ENCODE measurements around the gene MXD1. TPM values are rescaled to one million over a fixed set of nuclear protein-coding genes. Genes with fewer than 3 reads are reported as not detected.

Gene MXD1
- total RNA-seq, 1 experiment from 2014 or later = 2.2 TPM

GRCh38 chr2:69952336-69953115, 37.6 kb downstream of the MXD1 start:
- DNase-seq (ENCODE audit: low spot score) = no peak

- no peak for DNase-seq (ENCODE audit: low spot score)
Observed at GRCh38 chr2:69954084-69954483, 39.2 kb downstream of the MXD1 start.

GRCh38 chr2:69955029-69955428, 40.1 kb downstream of the MXD1 start:
- no peak for DNase-seq (ENCODE audit: low spot score)

- no peak for DNase-seq (ENCODE audit: low spot score)
Observed at GRCh38 chr2:69956475-69956979, 41.6 kb downstream of the MXD1 start.

GRCh38 chr2:69957965-69958364, 43.1 kb downstream of the MXD1 start:
- DNase-seq (ENCODE audit: low spot score) = no peak

DNA sequence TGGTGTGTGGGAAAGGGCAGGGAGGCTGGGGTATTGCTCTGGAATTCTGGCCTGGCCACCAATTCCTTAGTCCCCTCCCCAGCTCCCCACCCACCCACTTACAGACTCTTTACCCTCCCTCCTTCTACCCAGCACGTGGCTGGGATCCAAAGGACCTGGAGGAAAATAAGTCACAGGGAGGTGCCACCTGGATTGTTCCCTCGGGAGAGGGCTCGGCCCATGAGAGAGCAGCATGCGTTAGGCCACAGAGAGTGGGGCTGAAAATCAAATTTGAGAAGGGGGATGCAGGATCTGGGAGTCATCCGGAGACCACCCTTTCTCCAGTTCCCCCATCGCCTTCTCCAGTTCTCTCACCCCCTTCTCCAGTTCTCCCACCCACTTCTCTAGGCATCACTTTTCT, 43.6 kb downstream of the MXD1 start:
- no peak for DNase-seq (ENCODE audit: low spot score)

GRCh38 chr2:69959425-69959824, 44.5 kb downstream of the MXD1 start:
- DNase-seq (ENCODE audit: low spot score) = no peak

DNA sequence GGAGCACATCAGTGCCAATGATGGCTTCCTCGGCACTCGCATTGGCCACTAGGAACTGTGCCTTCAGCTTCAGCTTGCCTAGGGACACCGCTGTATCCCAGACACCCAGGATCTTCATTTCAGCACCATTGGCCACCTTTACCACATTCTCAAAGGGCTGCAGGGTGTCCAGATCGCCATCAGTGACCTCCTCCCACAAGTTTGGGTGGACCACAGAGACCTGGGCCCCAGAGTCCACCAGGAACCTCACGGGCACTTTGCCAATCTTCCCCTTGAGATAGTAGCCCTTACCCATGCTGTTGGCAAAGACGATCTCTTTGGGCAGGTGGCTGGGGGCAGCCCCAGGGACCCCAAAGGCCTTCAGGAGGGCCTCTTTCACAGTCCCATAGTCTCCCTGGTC, 45.9 kb downstream of the MXD1 start:
- DNase-seq (ENCODE audit: low spot score) = no peak

DNA sequence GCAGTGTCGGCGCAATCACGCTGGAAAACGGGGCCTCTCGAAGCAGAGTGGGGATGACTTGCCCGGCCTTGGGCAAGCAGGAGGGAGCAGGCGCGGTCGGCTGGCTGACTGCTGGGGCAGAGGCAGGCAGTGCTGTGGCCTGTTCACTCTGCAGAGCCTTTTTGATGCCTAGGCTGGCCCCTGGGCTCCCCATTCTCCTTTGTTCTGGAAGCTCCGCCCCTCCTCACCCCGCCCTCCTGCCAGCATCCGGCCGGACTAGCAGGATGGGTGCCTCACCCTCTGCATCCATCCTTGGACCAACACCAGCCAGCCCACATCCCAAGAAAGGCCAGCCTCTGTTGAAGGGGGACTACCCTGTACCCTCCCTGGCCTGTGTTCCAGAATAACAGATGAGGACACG, 46.6 kb downstream of the MXD1 start, which contains the start of gene ASPRV1:
Gene ASPRV1, minus strand, starts transcription at position 136 of the 400 bp plus-strand sequence. CDS start 195 bp downstream, outside the sequence.
- DNase-seq (ENCODE audit: low spot score) = no peak

- DNase-seq (ENCODE audit: low spot score) = no peak
Observed at GRCh38 chr2:69962986-69963730, 48.2 kb downstream of the MXD1 start.

GRCh38 chr2:69964353-69964841, 49.5 kb downstream of the MXD1 start:
- DNase-seq (ENCODE audit: low spot score) = no peak

- DNase-seq (ENCODE audit: low spot score) = no peak
Observed at GRCh38 chr2:69965756-69966445, 51.0 kb downstream of the MXD1 start.

GRCh38 chr2:69966496-69966895, 51.6 kb downstream of the MXD1 start:
- DNase-seq (ENCODE audit: low spot score) = no peak

GRCh38 chr2:69968609-69969008, 53.7 kb downstream of the MXD1 start:
- no peak for DNase-seq (ENCODE audit: low spot score)

DNA sequence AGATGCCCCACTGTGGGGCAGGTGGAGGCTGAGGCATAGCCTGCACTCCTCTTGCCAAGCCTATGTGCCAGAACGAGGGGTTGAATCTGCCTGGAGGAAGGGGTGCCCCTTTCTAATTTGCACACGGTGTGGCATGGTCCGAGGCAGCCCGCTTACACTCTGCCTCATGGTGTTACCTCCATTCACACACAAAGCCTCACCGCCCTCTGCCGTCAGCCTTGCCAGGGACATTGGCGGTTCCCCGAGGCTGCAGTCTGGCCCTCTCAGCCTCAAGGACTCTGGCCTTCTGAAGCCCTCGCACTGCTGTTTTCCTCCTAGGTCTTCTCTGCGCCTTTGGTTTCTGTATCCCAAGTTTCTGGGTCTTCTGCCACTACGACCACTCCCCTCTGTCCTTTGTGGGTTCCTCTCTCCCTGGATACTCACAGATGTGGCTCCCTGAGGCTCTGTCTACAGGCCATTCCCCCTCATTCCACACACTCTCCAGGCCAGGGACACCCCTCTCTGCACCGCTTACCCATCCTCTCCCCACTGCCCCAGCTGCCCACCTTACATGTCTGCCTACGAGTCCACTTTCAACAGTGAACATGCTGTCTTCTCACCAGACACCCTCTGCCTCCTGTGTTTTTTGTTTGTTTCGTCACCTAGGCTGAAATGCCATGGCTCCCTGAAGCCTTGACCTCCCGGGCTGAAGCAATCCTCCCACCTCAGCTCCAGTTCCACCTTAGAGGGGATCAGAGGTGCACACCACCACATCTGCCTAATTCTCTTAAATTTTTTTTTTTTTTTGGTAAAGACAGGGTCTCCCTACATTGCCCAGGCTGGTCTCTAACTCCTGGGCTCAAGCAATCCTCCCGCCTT, 54.4 kb downstream of the MXD1 start:
- DNase-seq (ENCODE audit: low spot score) = no peak

GRCh38 chr2:69969991-69970390, 55.1 kb downstream of the MXD1 start:
- no peak for DNase-seq (ENCODE audit: low spot score)

DNA sequence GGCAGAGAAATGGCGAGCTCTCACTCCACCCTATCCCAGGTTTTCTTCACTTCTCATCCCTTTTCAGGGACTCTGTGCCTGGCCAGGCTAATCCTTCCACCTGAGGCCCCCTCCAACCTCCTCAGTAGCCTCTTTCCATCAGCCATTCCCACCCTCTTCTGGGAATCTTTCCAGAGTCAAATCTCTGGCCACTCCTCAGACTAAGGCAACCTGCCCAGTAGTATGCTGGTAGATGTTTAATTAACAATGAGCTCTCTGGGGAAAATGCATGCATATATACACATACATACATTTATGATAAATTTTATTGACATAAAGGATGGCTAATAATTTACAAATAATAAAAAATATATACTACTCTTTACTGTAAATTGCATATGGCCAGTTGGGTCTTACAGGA, 57.9 kb downstream of the MXD1 start:
- no peak for DNase-seq (ENCODE audit: low spot score)

- no peak for DNase-seq (ENCODE audit: low spot score)
Observed at GRCh38 chr2:69973335-69973735, 58.4 kb downstream of the MXD1 start.

GRCh38 chr2:69975136-69975852, 60.4 kb downstream of the MXD1 start:
- no peak for DNase-seq (ENCODE audit: low spot score)

DNA sequence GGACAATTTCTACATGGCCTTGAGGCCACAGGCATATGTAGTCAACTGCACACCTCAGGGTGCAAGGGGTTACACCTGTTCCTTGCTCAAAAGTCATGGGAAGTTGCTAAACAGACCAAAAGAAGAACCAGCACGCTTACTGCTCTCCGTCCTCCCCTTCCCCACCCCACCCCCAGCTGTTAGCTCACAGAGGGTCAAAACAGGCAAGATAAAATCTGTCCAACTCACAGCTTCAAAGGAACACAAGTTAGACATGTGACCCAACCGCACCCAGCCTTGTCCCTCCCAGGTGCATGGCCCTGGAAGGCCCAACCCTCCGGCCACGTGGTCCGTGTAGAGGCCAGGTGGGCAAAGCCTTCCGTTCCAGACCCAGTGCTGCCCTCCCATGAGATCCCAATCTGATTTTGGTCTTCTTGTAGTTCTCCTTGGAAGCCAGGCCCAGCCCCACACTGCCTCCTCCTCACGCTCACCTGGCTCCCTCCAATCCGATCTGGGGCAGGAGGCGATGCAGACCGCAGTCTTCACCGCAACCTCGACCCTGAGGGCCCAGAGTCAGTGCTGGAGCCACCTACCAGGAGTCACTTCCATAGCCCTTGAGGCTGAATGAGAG, 61.0 kb downstream of the MXD1 start:
- no peak for DNase-seq (ENCODE audit: low spot score)

All from A172 (cell line).